ENCODE data around the gene CDH13.

CDH13 gene

DNA sequence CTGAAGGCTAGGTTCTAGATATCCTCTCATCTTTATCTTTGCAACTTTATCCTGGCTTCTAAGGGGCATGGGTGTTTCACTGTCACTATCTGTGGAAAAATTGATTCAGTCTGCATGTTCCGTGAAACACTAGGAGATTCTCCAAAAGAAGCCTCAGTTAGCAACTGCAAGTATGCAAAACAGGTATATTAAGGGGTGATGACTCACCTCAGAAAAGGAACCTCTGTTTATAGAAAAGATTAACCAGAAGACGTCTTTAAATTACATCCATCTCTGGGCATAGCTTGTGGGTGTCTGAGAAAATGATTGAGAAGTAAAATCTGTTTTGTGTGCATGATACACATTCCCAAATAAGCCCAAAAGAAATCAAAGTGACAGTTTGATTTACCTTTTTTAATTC lies 827.2 kb downstream of the CDH13 start:
- Histone ChIP-seq H3K36me3 (ENCODE audit: control insufficient read depth in 2 of 2, insufficient read depth in 1 of 2, low read length in 2 of 2) (no peaks in the 10 kb centered on the region), H3K4me3 (ENCODE audit: low read depth, low read length) (no peak overlapping the region), H3K4me1 (ENCODE audit: control insufficient read depth, insufficient read depth, low read length) (no peaks in the 10 kb centered on the region), H3K9me3 (ENCODE audit: control insufficient read depth, insufficient read depth, low read depth, low read length) (no peaks in the 10 kb centered on the region), H3K27ac (ENCODE audit: extremely low read depth, low read depth, low read length) (no peak overlapping the region)
- ChIA-PET CTCF (interaction anchor here (0.7 kb wide), 1 partner anchor 11 kb away, joined by 3 read pairs; no protein-coding TSS in a partner anchor), POLR2A (no interaction called here)
- TF ChIP-seq ZNF223 (tag by site-specific recombination; IDR thresholded peaks at IDR 0.05) (no peak), ZIC2 (tag by site-specific recombination; IDR thresholded peaks at IDR 0.05) (no peak), ZNF302 (tag by site-specific recombination; IDR thresholded peaks at IDR 0.05; ENCODE audit: low read depth) (no peak), ZSCAN16 (tag by site-specific recombination; IDR thresholded peaks at IDR 0.05) (no peak), ZNF473 (tag by site-specific recombination; IDR thresholded peaks at IDR 0.05) (no peak), TCF7L2 (IDR thresholded peaks at IDR 0.05; ENCODE audit: borderline replicate concordance, low read depth, low read length) (no peak), ZNF133 (tag by site-specific recombination; IDR thresholded peaks at IDR 0.05) (no peak), WT1 (tag by site-specific recombination; IDR thresholded peaks at IDR 0.05) (no peak), ZNF155 (tag by site-specific recombination; IDR thresholded peaks at IDR 0.05) (no peak), HOXA7 (CRISPR knock-in tag; IDR thresholded peaks at IDR 0.05; ENCODE audit: borderline replicate concordance) (no peak), ZNF335 (tag by site-specific recombination; conservative IDR thresholded peaks at IDR 0.05) (no peak), ZNF121 (tag by site-specific recombination; IDR thresholded peaks at IDR 0.05) (no peak), KLF7 (tag by site-specific recombination; IDR thresholded peaks at IDR 0.05; ENCODE audit: borderline replicate concordance) (no peak), ZNF202 (tag by site-specific recombination; IDR thresholded peaks at IDR 0.05; ENCODE audit: borderline replicate concordance) (no peak), ZNF571 (tag by site-specific recombination; IDR thresholded peaks at IDR 0.05) (no peak), ZNF501 (tag by site-specific recombination; IDR thresholded peaks at IDR 0.05) (no peak), GLIS2 (tag by site-specific recombination; IDR thresholded peaks at IDR 0.05) (no peak)
- TF ChIP-seq, protein P1, sequence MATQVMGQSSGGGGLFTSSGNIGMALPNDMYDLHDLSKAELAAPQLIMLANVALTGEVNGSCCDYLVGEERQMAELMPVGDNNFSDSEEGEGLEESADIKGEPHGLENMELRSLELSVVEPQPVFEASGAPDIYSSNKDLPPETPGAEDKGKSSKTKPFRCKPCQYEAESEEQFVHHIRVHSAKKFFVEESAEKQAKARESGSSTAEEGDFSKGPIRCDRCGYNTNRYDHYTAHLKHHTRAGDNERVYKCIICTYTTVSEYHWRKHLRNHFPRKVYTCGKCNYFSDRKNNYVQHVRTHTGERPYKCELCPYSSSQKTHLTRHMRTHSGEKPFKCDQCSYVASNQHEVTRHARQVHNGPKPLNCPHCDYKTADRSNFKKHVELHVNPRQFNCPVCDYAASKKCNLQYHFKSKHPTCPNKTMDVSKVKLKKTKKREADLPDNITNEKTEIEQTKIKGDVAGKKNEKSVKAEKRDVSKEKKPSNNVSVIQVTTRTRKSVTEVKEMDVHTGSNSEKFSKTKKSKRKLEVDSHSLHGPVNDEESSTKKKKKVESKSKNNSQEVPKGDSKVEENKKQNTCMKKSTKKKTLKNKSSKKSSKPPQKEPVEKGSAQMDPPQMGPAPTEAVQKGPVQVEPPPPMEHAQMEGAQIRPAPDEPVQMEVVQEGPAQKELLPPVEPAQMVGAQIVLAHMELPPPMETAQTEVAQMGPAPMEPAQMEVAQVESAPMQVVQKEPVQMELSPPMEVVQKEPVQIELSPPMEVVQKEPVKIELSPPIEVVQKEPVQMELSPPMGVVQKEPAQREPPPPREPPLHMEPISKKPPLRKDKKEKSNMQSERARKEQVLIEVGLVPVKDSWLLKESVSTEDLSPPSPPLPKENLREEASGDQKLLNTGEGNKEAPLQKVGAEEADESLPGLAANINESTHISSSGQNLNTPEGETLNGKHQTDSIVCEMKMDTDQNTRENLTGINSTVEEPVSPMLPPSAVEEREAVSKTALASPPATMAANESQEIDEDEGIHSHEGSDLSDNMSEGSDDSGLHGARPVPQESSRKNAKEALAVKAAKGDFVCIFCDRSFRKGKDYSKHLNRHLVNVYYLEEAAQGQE (tag by site-specific recombination; IDR thresholded peaks at IDR 0.05) = no peak
- TF ChIP-seq, protein P2, sequence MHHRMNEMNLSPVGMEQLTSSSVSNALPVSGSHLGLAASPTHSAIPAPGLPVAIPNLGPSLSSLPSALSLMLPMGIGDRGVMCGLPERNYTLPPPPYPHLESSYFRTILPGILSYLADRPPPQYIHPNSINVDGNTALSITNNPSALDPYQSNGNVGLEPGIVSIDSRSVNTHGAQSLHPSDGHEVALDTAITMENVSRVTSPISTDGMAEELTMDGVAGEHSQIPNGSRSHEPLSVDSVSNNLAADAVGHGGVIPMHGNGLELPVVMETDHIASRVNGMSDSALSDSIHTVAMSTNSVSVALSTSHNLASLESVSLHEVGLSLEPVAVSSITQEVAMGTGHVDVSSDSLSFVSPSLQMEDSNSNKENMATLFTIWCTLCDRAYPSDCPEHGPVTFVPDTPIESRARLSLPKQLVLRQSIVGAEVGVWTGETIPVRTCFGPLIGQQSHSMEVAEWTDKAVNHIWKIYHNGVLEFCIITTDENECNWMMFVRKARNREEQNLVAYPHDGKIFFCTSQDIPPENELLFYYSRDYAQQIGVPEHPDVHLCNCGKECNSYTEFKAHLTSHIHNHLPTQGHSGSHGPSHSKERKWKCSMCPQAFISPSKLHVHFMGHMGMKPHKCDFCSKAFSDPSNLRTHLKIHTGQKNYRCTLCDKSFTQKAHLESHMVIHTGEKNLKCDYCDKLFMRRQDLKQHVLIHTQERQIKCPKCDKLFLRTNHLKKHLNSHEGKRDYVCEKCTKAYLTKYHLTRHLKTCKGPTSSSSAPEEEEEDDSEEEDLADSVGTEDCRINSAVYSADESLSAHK (tag by site-specific recombination; IDR thresholded peaks at IDR 0.05) = no peak
- TF ChIP-seq, protein P3, sequence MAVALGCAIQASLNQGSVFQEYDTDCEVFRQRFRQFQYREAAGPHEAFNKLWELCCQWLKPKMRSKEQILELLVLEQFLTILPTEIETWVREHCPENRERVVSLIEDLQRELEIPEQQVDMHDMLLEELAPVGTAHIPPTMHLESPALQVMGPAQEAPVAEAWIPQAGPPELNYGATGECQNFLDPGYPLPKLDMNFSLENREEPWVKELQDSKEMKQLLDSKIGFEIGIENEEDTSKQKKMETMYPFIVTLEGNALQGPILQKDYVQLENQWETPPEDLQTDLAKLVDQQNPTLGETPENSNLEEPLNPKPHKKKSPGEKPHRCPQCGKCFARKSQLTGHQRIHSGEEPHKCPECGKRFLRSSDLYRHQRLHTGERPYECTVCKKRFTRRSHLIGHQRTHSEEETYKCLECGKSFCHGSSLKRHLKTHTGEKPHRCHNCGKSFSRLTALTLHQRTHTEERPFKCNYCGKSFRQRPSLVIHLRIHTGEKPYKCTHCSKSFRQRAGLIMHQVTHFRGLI (tag by site-specific recombination; IDR thresholded peaks at IDR 0.05) = no peak

DNA sequence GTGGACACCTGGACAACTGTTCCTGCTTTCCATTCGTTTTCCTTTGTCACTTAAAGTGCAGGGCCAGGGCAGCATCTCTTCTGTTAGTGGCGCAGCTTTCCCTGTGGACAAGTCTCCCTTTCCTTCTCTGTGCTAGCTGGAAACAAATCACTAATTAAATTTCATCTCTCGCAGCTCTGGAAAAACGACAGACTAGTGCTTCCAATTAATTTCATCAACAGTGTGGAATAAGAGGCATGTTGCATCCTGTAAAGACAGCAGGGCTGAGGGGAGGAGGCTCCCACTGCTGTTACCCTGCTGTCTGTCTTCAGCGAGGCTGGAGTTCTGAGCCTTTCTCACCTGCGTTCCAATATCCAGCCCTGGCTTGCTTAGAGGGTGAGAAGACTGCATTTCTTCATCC lies 828.9 kb downstream of the CDH13 start:
- H3K27ac ChIP-seq (ENCODE audit: extremely low read depth, low read depth, low read length) = no peak overlapping the region
- ChIA-PET POLR2A (no interaction called here), CTCF (interaction anchor here (1.7 kb wide), 1 partner anchor 9 kb away, joined by 6 read pairs; no protein-coding TSS in a partner anchor)
- no peaks in the 10 kb centered on the region for H3K36me3 ChIP-seq (ENCODE audit: control insufficient read depth in 2 of 2, insufficient read depth in 1 of 2, low read length in 2 of 2)
- TF ChIP-seq ZNF221 (tag by site-specific recombination; IDR thresholded peaks at IDR 0.05; ENCODE audit: borderline replicate concordance) (no peak), ZNF146 (tag by site-specific recombination; IDR thresholded peaks at IDR 0.05) (no peak), ZSCAN23 (tag by site-specific recombination; IDR thresholded peaks at IDR 0.05) (no peak), ZNF341 (tag by site-specific recombination; IDR thresholded peaks at IDR 0.05; ENCODE audit: low read depth) (no peak), ZNF610 (tag by site-specific recombination; IDR thresholded peaks at IDR 0.05; ENCODE audit: borderline replicate concordance) (no peak), ZIC2 (tag by site-specific recombination; IDR thresholded peaks at IDR 0.05) (no peak), ZFHX2 (tag by site-specific recombination; conservative IDR thresholded peaks at IDR 0.05) (no peak), ZNF2 (tag by site-specific recombination; IDR thresholded peaks at IDR 0.05) (no peak)
- TF ChIP-seq, protein P4, sequence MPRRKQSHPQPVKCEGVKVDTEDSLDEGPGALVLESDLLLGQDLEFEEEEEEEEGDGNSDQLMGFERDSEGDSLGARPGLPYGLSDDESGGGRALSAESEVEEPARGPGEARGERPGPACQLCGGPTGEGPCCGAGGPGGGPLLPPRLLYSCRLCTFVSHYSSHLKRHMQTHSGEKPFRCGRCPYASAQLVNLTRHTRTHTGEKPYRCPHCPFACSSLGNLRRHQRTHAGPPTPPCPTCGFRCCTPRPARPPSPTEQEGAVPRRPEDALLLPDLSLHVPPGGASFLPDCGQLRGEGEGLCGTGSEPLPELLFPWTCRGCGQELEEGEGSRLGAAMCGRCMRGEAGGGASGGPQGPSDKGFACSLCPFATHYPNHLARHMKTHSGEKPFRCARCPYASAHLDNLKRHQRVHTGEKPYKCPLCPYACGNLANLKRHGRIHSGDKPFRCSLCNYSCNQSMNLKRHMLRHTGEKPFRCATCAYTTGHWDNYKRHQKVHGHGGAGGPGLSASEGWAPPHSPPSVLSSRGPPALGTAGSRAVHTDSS (tag by site-specific recombination; IDR thresholded peaks at IDR 0.05) = no peak
- no peaks in the 10 kb centered on the region for H3K4me1 ChIP-seq (ENCODE audit: control insufficient read depth, insufficient read depth, low read length)
- no peaks in the 10 kb centered on the region for H3K9me3 ChIP-seq (ENCODE audit: control insufficient read depth, insufficient read depth, low read depth, low read length)
- no peak overlapping the region for H3K4me3 ChIP-seq (ENCODE audit: low read depth, low read length)

All from HEK293 (cell line).